ENCODE results near the gene LRRC75A. TPM values are rescaled to one million over a fixed set of nuclear protein-coding genes. Genes with fewer than 3 reads are reported as not detected.
A peak's percentile ranks its signal among the peaks of the same experiment; 100 is the strongest.

Gene LRRC75A, protein sequence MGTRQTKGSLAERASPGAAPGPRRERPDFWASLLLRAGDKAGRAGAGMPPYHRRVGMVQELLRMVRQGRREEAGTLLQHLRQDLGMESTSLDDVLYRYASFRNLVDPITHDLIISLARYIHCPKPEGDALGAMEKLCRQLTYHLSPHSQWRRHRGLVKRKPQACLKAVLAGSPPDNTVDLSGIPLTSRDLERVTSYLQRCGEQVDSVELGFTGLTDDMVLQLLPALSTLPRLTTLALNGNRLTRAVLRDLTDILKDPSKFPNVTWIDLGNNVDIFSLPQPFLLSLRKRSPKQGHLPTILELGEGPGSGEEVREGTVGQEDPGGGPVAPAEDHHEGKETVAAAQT
- total RNA-seq (ENCODE audit: low replicate concordance): 2.9 and 4.5 TPM in 2 replicates
- long read RNA-seq, partial matches to known transcripts: 5 of 5 reads
- long read RNA-seq, other reads (novel, unspliced or antisense): 0 of 5 reads

GRCh38 chr17:16491703-16492612 lies at the start of gene LRRC75A:
LRRC75A (minus strand) TSS chr17:16492193; CDS start chr17:16491990, 203 bp downstream.
- peaks cover 9% of the 10 kb centered on the region for H3K4me1 Mint-ChIP-seq (ENCODE audit: unreplicated experiment)
- peaks cover 67% of the 10 kb centered on the region for H3K27me3 Mint-ChIP-seq

GRCh38 chr17:16537130-16537458 lies 45.1 kb upstream of the LRRC75A start:
- peak; percentile 10 for TF ChIP-seq CTCF (conservative IDR thresholded peaks at IDR 0.05)
- Mint-ChIP-seq H3K9me3 (no peaks in the 10 kb centered on the region), H3K4me1 (ENCODE audit: unreplicated experiment) (peaks cover 10% of the 10 kb centered on the region), H3K4me3 (peak overlapping the region; percentile 98), H3K36me3 (no peaks in the 10 kb centered on the region), H3K27ac (peak overlapping the region; percentile 97), H3K27me3 (no peaks in the 10 kb centered on the region)
- no peak for DNase-seq (ENCODE audit: extremely low spot score, unreplicated experiment)

More at GRCh38 chr17:16491703-16492612, at the start of gene LRRC75A:
- Mint-ChIP-seq H3K9me3 (no peaks in the 10 kb centered on the region), H3K36me3 (no peaks in the 10 kb centered on the region), H3K4me3 (peak within 1 kb of the TSS; percentile 88), H3K27ac (no peak within 1 kb of the TSS)
- TF ChIP-seq CTCF (conservative IDR thresholded peaks at IDR 0.05): peak; percentile 48
- DNase-seq (ENCODE audit: extremely low spot score, unreplicated experiment): peak; percentile 76

DNA sequence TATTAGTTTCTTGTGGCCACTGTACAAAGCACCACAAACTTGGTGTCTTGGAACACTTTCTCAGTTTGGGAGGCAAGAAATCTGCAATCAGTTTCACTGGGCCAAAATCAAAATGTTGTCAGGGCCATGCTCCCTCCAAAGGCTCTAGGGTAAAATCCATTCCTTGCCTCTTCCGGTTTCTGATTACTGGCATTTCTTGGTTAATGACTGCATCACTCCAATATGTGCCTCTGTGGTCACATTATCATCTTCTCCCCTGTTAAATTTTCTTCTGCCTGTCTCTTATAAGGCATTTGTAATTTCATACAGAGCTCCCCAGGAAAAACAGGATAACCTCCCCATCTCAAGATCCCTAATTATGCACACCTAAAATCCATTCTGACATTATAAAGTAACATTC lies 42.2 kb upstream of the LRRC75A start:
- Mint-ChIP-seq H3K27me3 (peaks cover 15% of the 10 kb centered on the region), H3K9me3 (no peaks in the 10 kb centered on the region), H3K4me1 (ENCODE audit: unreplicated experiment) (peaks cover 10% of the 10 kb centered on the region), H3K27ac (no peak overlapping the region), H3K36me3 (no peaks in the 10 kb centered on the region), H3K4me3 (no peak overlapping the region)
- no peak for DNase-seq (ENCODE audit: extremely low spot score, unreplicated experiment)
- no peak for TF ChIP-seq CTCF (conservative IDR thresholded peaks at IDR 0.05)

DNA sequence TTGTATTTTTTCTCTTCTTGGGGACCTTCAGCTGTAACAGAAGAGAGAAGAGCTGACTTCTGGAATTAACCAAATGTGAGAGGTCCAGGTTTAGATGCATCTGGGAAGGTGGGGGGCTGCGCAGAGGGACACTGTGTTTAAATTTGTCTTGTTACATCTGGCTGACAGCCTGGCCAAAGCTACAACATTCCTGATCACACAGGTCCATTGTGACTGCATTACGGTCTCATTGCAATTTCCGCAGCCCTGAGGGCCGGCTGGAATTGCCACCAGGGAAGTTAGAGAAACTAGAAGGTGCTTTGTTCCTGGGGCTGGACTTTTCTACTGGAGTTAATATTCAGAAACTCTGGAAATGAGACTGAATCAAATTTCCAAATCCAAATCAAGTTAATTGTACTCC lies 37.9 kb upstream of the LRRC75A start:
- H3K4me1 Mint-ChIP-seq (ENCODE audit: unreplicated experiment): peaks cover 1% of the 10 kb centered on the region
- H3K27me3 Mint-ChIP-seq: peaks cover 42% of the 10 kb centered on the region
- DNase-seq (ENCODE audit: extremely low spot score, unreplicated experiment): no peak
- no peaks in the 10 kb centered on the region for H3K9me3 Mint-ChIP-seq
- H3K27ac Mint-ChIP-seq: no peak overlapping the region
- no peaks in the 10 kb centered on the region for H3K36me3 Mint-ChIP-seq
- no peak for TF ChIP-seq CTCF (conservative IDR thresholded peaks at IDR 0.05)
- no peak overlapping the region for H3K4me3 Mint-ChIP-seq

- Mint-ChIP-seq H3K4me1 (ENCODE audit: unreplicated experiment) (no peaks in the 10 kb centered on the region), H3K36me3 (no peaks in the 10 kb centered on the region), H3K27ac (no peak overlapping the region), H3K4me3 (no peak overlapping the region), H3K27me3 (peaks cover 46% of the 10 kb centered on the region), H3K9me3 (no peaks in the 10 kb centered on the region)
- no peak for TF ChIP-seq CTCF (conservative IDR thresholded peaks at IDR 0.05)
- DNase-seq (ENCODE audit: extremely low spot score, unreplicated experiment): no peak
These were observed 35.3 kb upstream of the LRRC75A start for GRCh38 chr17:16527298-16527697.

Measured in type B pancreatic cell (in vitro differentiated cells).